ENCODE data around the gene ADAM30. TPM values are rescaled to one million over a fixed set of nuclear protein-coding genes. Genes with fewer than 3 reads are reported as not detected.

Gene ADAM30
- total and polyA plus RNA-seq, 2 of the 13 experiments (the other 11 are each of a cell fraction or from before 2014, with no cell fraction given): not detected

DNA sequence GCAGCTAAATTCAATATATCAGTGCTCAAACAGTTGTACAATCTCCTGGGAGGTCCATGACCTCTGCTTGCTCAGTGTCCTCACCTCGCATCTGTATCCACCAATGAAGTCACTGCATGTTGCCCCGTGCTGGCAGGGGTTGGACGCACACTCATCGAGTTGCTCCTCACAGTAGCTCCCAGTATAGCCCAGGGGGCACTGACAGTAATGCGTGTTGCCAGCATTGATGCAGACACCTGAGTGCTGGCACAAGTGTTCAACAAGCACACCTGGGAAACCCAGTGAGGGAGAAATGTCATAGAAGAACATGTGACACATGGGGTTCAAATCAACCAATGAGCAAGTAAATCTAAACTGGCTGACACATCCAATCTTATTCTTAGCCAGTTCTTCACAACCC, 40.9 kb upstream of the ADAM30 start:
- intact Hi-C loops (cut with micrococcal nuclease; ENCODE audit: unreplicated experiment): no loop called here
- Histone ChIP-seq H4K20me1 (ENCODE audit: insufficient read depth, low read length) (no peaks in the 10 kb centered on the region), H3K9ac (ENCODE audit: insufficient read depth, low read depth, low read length) (no peak overlapping the region), H3K4me1 (ENCODE audit: insufficient read depth, low read length) (no peaks in the 10 kb centered on the region), H3K4me3 (replicated peaks in 1 of 3; ENCODE audit: insufficient read depth in 1 of 3, low read depth in 2 of 3, low read length in 3 of 3) (no peak overlapping the region), H3K27me3 (ENCODE audit: control insufficient read depth in 1 of 2, insufficient read depth in 2 of 2, low read length in 2 of 2) (no peaks in the 10 kb centered on the region), H3K79me2 (ENCODE audit: insufficient read depth, low read length) (no peaks in the 10 kb centered on the region), H3K36me3 (replicated peaks in 1 of 2; ENCODE audit: control insufficient read depth in 1 of 2, insufficient read depth in 2 of 2, low read length in 2 of 2) (peaks cover 2 to 26% of the 10 kb centered on the region in 2 experiments; a peak in 4 of 5 replicates), H3K9me3 (ENCODE audit: low read length) (no peaks in the 10 kb centered on the region), H3K27ac (ENCODE audit: extremely low read length, insufficient read depth, low read length) (no peak overlapping the region), H3K4me2 (ENCODE audit: low read depth, low read length) (no peak overlapping the region), H2AFZ (ENCODE audit: low read length) (no peak overlapping the region)
- no peak for FAIRE-seq
- ChIA-PET CTCF (ENCODE audit: low intra/inter-chr PET ratio, low total read pairs) (no interaction called here), POLR2A (no interaction called here)
- ATAC-seq: no peak
- no peak for DNase-seq (ENCODE audit: low spot score)
- TF ChIP-seq ZNF737 (CRISPR knock-in tag; IDR thresholded peaks at IDR 0.05; ENCODE audit: borderline replicate concordance) (no peak), HMGA1 (CRISPR knock-in tag; conservative IDR thresholded peaks at IDR 0.05) (no peak), WIZ (CRISPR knock-in tag; IDR thresholded peaks at IDR 0.05) (no peak), ZSCAN12 (CRISPR knock-in tag; IDR thresholded peaks at IDR 0.05) (no peak), ZNF772 (CRISPR knock-in tag; IDR thresholded peaks at IDR 0.05) (no peak), HDAC2 (CRISPR knock-in tag; IDR thresholded peaks at IDR 0.05) (no peak)
- no TSS peak for BruUV-seq (replicated peaks)
- WGBS (ENCODE audit: low lambda C conversion rate): 95% methylated on average over 4 of the region's 5 CpGs
- in situ Hi-C loops (cut with HindIII; ENCODE audit: extremely low pct_ligation_motif_present, low pct_unique_long_range_greater_than_20kb): no loop called here

DNA sequence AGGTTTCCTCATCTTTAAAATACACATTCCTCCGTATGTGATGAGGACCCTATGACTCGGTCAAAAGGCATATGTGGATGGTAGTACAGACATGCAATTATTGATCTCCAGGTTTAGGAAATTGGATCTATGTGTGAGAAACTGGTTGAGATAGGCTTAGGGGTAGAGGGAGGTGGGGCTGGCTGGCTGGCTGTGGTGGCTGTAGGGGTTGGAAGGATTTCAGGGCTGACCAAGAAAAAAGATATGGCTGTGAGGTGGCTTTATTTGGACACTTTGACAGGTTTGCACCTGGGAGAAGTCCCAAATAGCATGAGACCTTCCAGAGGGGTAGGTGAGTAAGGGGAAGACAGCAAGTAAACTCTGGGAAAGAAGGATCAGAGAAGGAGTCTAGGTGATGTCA, 39.6 kb upstream of the ADAM30 start:
- no TSS peak for BruUV-seq (replicated peaks)
- Histone ChIP-seq H3K79me2 (ENCODE audit: insufficient read depth, low read length) (no peaks in the 10 kb centered on the region), H4K20me1 (ENCODE audit: insufficient read depth, low read length) (no peaks in the 10 kb centered on the region), H3K36me3 (replicated peaks in 1 of 2; ENCODE audit: control insufficient read depth in 1 of 2, insufficient read depth in 2 of 2, low read length in 2 of 2) (peaks cover 2 to 26% of the 10 kb centered on the region in 2 experiments; a peak in 4 of 5 replicates), H3K27ac (ENCODE audit: extremely low read length, insufficient read depth, low read length) (no peak overlapping the region), H3K9ac (ENCODE audit: insufficient read depth, low read depth, low read length) (no peak overlapping the region), H2AFZ (ENCODE audit: low read length) (no peak overlapping the region), H3K9me3 (ENCODE audit: low read length) (no peaks in the 10 kb centered on the region), H3K4me1 (ENCODE audit: insufficient read depth, low read length) (no peaks in the 10 kb centered on the region), H3K27me3 (ENCODE audit: control insufficient read depth in 1 of 2, insufficient read depth in 2 of 2, low read length in 2 of 2) (no peaks in the 10 kb centered on the region), H3K4me3 (replicated peaks in 1 of 3; ENCODE audit: insufficient read depth in 1 of 3, low read depth in 2 of 3, low read length in 3 of 3) (no peak overlapping the region), H3K4me2 (ENCODE audit: low read depth, low read length) (no peak overlapping the region)
- CTCF ChIA-PET (ENCODE audit: low intra/inter-chr PET ratio, low total read pairs): no interaction called here
- FAIRE-seq (no peak), ATAC-seq (no peak), DNase-seq (ENCODE audit: low spot score) (no peak)
- intact Hi-C loops (cut with micrococcal nuclease; ENCODE audit: unreplicated experiment) (no loop called here), in situ Hi-C loops (cut with HindIII; ENCODE audit: extremely low pct_ligation_motif_present, low pct_unique_long_range_greater_than_20kb) (no loop called here)
- WGBS (ENCODE audit: low lambda C conversion rate): 93% methylated on average over 2 of the region's 2 CpGs
- POLR2A ChIA-PET: no interaction called here
- no peak for TF ChIP-seq RXRB (CRISPR knock-in tag; IDR thresholded peaks at IDR 0.05; ENCODE audit: borderline replicate concordance)
- TF ChIP-seq NFRKB (IDR thresholded peaks at IDR 0.05): no peak
- TF ChIP-seq PHF20 (CRISPR knock-in tag; IDR thresholded peaks at IDR 0.05): no peak
- TF ChIP-seq HOXA3 (CRISPR knock-in tag; IDR thresholded peaks at IDR 0.05): no peak
- no peak for TF ChIP-seq DPF2 (CRISPR knock-in tag; IDR thresholded peaks at IDR 0.05; ENCODE audit: borderline replicate concordance, low read depth)
- TF ChIP-seq ZSCAN29 (CRISPR knock-in tag; conservative IDR thresholded peaks at IDR 0.05): no peak
- TF ChIP-seq, protein P1, sequence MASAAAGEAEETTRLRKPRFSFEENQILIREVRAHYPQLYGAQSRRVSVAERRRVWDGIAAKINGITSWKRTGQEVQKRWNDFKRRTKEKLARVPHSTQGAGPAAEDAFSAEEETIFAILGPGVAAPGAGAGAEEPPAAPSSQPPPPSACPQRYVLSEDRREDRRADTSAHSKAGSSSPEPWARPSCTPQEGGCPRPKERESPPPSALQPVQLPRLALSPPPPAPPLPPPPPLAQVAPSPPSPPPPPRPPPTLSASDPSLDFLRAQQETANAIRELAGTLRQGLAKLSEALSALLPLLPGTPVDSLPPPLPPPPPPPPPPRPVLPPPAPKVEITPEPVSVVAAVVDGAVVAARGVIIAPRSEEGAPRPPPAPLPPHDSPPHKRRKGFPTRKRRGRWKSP (CRISPR knock-in tag; IDR thresholded peaks at IDR 0.05): no peak
- no peak for TF ChIP-seq ZHX1 (CRISPR knock-in tag; IDR thresholded peaks at IDR 0.05; ENCODE audit: low read depth)
- TF ChIP-seq, protein P2, sequence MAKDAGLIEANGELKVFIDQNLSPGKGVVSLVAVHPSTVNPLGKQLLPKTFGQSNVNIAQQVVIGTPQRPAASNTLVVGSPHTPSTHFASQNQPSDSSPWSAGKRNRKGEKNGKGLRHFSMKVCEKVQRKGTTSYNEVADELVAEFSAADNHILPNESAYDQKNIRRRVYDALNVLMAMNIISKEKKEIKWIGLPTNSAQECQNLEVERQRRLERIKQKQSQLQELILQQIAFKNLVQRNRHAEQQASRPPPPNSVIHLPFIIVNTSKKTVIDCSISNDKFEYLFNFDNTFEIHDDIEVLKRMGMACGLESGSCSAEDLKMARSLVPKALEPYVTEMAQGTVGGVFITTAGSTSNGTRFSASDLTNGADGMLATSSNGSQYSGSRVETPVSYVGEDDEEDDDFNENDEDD (CRISPR knock-in tag; IDR thresholded peaks at IDR 0.05; ENCODE audit: borderline replicate concordance): no peak
- TF ChIP-seq CHD2 (IDR thresholded peaks at IDR 0.05; ENCODE audit: low read depth, low read length): no peak

All from HepG2 (cell line).